Middle frontal gyrus (tissue), 1 donor: ENCODE measurements around the gene PHKB.

Experiments used
- DNase-seq: peaks from one replicate; pipeline ENCODE4 v3.0.0-alpha.2; 2015; ENCODE audit warnings: low spot score; ENCODE audit errors: extremely low spot score

PHKB gene

GRCh38 chr16:47726031-47726675 is 265.0 kb downstream of the PHKB start:
- no peak for DNase-seq

- DNase-seq, result no peak
Measured at GRCh38 chr16:47727131-47727530, 266.0 kb downstream of the PHKB start.

- DNase-seq, result no peak
Measured at GRCh38 chr16:47728205-47728604, 267.1 kb downstream of the PHKB start.

GRCh38 chr16:47729701-47730100 is 268.6 kb downstream of the PHKB start:
- no peak for DNase-seq

GRCh38 chr16:47731252-47731651 is 270.1 kb downstream of the PHKB start:
- no peak for DNase-seq

GRCh38 chr16:47732122-47732521 is 271.0 kb downstream of the PHKB start:
- DNase-seq, result no peak

GRCh38 chr16:47732523-47733111 is 271.5 kb downstream of the PHKB start:
- DNase-seq, result no peak

- no peak for DNase-seq
Measured at GRCh38 chr16:47734081-47734857, 273.1 kb downstream of the PHKB start.

- no peak for DNase-seq
Measured at GRCh38 chr16:47734987-47735594, 274.0 kb downstream of the PHKB start.

- no peak for DNase-seq
Measured at GRCh38 chr16:47750371-47750770, 289.2 kb downstream of the PHKB start.
